Measurements from ENCODE around the gene LRRC36. TPM values are rescaled to one million over a fixed set of nuclear protein-coding genes. Genes with fewer than 3 reads are reported as not detected.

The LRRC36 gene
- total and polyA plus RNA-seq, 2 of the 8 experiments (the other 6 are each of a cell fraction or from before 2014, with no cell fraction given) = 0.15 TPM; not detected in 1

- TF ChIP-seq ATF3 (IDR thresholded peaks at IDR 0.05; ENCODE audit: insufficient read depth, low read depth, low read length) = no peak
- TF ChIP-seq SIN3A (conservative IDR thresholded peaks at IDR 0.05 in 1 of 2, IDR thresholded peaks at IDR 0.05 in 1 of 2; ENCODE audit: low read depth in 1 of 2, low read length in 2 of 2) = no peak
- no peak for TF ChIP-seq POLR2A (IDR thresholded peaks at IDR 0.05; ENCODE audit: control extremely low read depth in 1 of 2, low read depth in 2 of 2, low read length in 2 of 2)
- no peak overlapping the region for H3K4me3 ChIP-seq (ENCODE audit: extremely low read depth in 1 of 4, insufficient read depth in 2 of 4, low read depth in 3 of 4, low read length in 4 of 4)
- H3K18ac ChIP-seq (ENCODE audit: extremely low read depth, low read length) = no peak overlapping the region
- no peaks in the 10 kb centered on the region for H3K79me2 ChIP-seq (ENCODE audit: control insufficient read depth in 1 of 2, insufficient read depth in 2 of 2, low read length in 2 of 2)
- no peak overlapping the region for H3K4me2 ChIP-seq (ENCODE audit: insufficient read depth in 1 of 2, low read depth in 2 of 2, low read length in 2 of 2)
- H2BK12ac ChIP-seq (ENCODE audit: low read depth, low read length) = no peak overlapping the region
- DNase-seq (ENCODE audit: low read depth in 1 of 2, low spot score in 2 of 2) (no peak), FAIRE-seq (no peak)
- H3K4me1 ChIP-seq (replicated peaks in 1 of 4; ENCODE audit: control insufficient read depth in 3 of 4, insufficient read depth in 4 of 4, low read length in 3 of 4) = peaks cover 0 to 2% (median 0%) of the 10 kb centered on the region in 4 experiments; a peak in 1 of 7 replicates
- no peak overlapping the region for H2AFZ ChIP-seq (ENCODE audit: low read length)
- H2BK120ac ChIP-seq (replicated peaks; ENCODE audit: low read depth, low read length) = no peak overlapping the region
- no peak overlapping the region for H4K91ac ChIP-seq (replicated peaks; ENCODE audit: insufficient read length, low read length)
- no peak overlapping the region; the same call in 1 of the 2 replicates for H4K8ac ChIP-seq (ENCODE audit: extremely low read depth, insufficient read depth, low read length)
- no peak overlapping the region for H3K14ac ChIP-seq (ENCODE audit: insufficient read length)
- H2BK5ac ChIP-seq (ENCODE audit: low read depth, low read length) = no peak overlapping the region
- no peak overlapping the region for H3K9ac ChIP-seq (replicated peaks in 1 of 4; ENCODE audit: extremely low read depth in 1 of 4, low read depth in 3 of 4, low read length in 3 of 4)
- no peaks in the 10 kb centered on the region for H3K36me3 ChIP-seq (ENCODE audit: control insufficient read depth in 2 of 4, insufficient read depth in 4 of 4, low read length in 3 of 4)
- no peak overlapping the region for H3K23ac ChIP-seq (ENCODE audit: insufficient read length)
- H3K56ac ChIP-seq (replicated peaks; ENCODE audit: insufficient read length, low read depth, low read length) = no peak overlapping the region
- H3K79me1 ChIP-seq (ENCODE audit: low read depth, low read length) = no peaks in the 10 kb centered on the region
- POLR2A ChIA-PET (ENCODE audit: partially characterized antibody) = interaction anchor here (1.1 to 1.6 kb wide), 3 partner anchors 9 to 37 kb away, joined by 3 to 9 read pairs (median 8); partner anchors contain the start of genes FHOD1 and SLC9A5
- H2BK15ac ChIP-seq (ENCODE audit: low read length) = no peak overlapping the region
- no peak overlapping the region for H4K5ac ChIP-seq (ENCODE audit: insufficient read length, low read depth, low read length)
- no peak overlapping the region for H3K27ac ChIP-seq (ENCODE audit: low read depth, low read length)
- H3K27me3 ChIP-seq (replicated peaks in 1 of 4; ENCODE audit: control insufficient read depth in 3 of 4, extremely low read depth in 1 of 4, insufficient read depth in 3 of 4, low read length in 3 of 4) = peaks cover 0 to 11% (median 9%) of the 10 kb centered on the region in 4 experiments; a peak in 5 of 7 replicates
- 92% methylated on average over 20 of the region's 21 CpGs; no CpG with 5 or more reads in 1 of the 2 experiments for WGBS, 2 experiments (ENCODE audit: extremely low coverage in 1 of 2, insufficient coverage in 1 of 2, insufficient read length in 1 of 2, insufficient replicate concordance in 2 of 2, low coverage in 1 of 2, low lambda C conversion rate in 2 of 2, missing lambda C conversion rate in 1 of 2)
- H3K4ac ChIP-seq (replicated peaks; ENCODE audit: insufficient read length, low read depth, low read length) = no peak overlapping the region
- CTCF ChIA-PET (ENCODE audit: partially characterized antibody) = interaction anchor here (0.6 to 10.5 kb wide), 46 partner anchors 10 to 342 kb away, joined by 3 to 217 read pairs (median 6); partner anchors contain the start of genes FHOD1, KCTD19, LRRC36 and SLC9A5
- peaks cover under 1% of the 10 kb centered on the region; the same call in 1 of the 2 replicates for H3K23me2 ChIP-seq (ENCODE audit: low read depth, low read length)
- H2BK20ac ChIP-seq (ENCODE audit: low read length) = no peak overlapping the region
- peaks cover 2 to 9% of the 10 kb centered on the region in 2 experiments for H4K20me1 ChIP-seq (replicated peaks in 1 of 2; ENCODE audit: control insufficient read depth in 1 of 2, insufficient read depth in 2 of 2, low read length in 2 of 2)
- H3K9me3 ChIP-seq (ENCODE audit: insufficient read depth in 2 of 2, low read depth in 1 of 2, low read length in 1 of 2) = no peaks in the 10 kb centered on the region
- H2AK5ac ChIP-seq (ENCODE audit: low read depth, low read length) = no peak overlapping the region
Observed at GRCh38 chr16:67283826-67284555, 42.6 kb upstream of the LRRC36 start.
